GM11168 (cell line): ENCODE results near the gene SELENON.

Experiments used
- in situ Hi-C: fragments of 300-500 bp; cut with MboI; formaldehyde crosslinking; loops from one replicate; pipeline ENCODE4 v1.12.0; 2022; ENCODE audit warnings: low sequenced_read_pairs; ENCODE audit not compliant: unreplicated experiment

Gene SELENON

DNA sequence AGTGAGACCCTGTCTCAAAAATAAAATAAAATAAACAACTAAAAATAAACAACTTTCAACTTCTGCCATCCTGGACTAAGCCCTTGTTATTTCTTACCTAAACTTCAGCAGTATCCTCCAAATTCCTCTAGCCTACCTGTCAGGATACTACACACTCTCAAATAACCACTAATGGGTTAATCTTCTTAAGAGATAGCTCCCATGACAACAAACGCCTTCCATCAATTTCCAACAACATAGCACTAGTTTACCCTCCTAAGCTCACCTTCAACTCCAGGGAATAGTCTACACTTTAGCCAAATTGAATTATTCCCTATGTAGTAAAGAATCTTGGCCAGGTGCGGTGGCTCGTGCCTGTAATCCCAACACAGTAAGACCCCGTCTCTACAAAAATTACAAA lies 47.9 kb downstream of the SELENON start:
- in situ Hi-C loops = no loop called here

DNA sequence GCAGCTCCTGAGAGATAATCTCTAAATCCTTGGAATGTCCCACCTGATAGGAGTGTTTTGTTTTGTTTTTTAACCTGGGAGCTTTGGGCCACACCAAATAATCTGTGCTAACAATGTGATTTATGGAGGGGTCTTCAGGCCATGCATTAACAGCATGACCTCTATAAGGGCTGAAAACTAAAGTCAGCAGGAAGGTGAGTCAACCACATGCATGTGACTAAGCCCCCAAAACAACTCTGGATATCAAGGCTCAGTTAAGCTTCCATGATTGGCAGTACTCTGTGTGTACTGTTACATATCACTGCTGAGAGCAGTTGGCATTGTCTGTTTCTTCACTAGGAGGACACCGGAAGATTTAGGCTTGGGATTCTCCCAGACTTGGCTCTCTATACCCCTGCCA lies 48.5 kb downstream of the SELENON start:
- in situ Hi-C loops = no loop called here

DNA sequence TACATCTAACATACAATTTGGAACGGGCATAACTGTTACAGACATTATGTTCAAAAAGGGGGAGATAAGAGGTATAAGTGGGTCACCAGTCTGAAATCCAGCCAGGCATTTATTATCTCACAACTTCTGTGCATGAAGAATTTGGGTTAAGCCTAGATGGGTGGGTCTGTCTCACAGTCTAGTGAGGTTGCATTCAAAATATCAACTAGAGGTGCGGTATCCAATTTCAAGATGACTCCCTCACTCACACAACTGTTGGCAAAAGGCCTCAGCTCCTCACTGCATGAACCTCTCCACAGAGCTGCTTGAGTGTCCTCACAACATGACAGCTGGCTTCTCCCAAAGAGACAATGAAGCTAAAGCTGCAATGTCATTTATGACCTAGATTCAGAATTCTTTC lies 54.6 kb downstream of the SELENON start:
- in situ Hi-C loops = no loop called here

DNA sequence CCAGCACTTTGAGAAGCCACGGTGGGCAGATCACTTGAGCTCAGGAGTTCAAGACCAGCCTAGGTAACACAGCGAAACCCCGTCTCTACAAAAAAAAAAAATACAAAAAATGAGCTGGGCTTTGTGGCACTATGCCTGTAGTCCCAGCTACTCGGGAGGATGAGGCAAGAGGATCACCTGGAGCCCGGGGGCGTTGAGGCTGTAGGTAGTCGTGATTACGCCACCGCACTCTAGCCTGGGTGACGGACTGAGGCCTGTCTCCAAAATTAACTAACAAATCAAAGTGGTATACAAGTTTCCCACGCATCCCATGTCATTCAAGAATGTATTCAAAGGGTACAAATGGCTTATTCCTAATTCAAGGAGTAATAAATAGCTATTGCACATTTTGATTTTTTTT lies 56.9 kb downstream of the SELENON start:
- in situ Hi-C loops = no loop called here

DNA sequence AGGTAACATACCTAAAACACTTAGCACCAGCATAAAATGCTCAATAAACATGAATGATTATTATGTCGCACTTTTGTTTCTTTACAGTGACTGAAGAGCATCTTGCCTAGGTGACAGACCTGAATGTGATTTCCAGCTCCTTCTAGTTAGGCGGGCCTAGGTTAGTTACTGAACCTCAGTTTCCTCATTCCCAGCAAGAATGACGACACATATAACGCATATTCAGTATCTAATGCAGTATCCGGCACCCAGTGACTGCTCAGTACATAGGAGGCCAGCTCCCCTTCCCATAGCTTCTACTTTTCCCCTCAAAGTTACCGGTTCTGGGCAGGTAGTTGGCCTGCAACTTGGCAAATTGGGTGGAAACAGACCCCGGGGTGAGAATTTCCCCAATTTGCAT lies 58.5 kb downstream of the SELENON start:
- in situ Hi-C loops = no loop called here

DNA sequence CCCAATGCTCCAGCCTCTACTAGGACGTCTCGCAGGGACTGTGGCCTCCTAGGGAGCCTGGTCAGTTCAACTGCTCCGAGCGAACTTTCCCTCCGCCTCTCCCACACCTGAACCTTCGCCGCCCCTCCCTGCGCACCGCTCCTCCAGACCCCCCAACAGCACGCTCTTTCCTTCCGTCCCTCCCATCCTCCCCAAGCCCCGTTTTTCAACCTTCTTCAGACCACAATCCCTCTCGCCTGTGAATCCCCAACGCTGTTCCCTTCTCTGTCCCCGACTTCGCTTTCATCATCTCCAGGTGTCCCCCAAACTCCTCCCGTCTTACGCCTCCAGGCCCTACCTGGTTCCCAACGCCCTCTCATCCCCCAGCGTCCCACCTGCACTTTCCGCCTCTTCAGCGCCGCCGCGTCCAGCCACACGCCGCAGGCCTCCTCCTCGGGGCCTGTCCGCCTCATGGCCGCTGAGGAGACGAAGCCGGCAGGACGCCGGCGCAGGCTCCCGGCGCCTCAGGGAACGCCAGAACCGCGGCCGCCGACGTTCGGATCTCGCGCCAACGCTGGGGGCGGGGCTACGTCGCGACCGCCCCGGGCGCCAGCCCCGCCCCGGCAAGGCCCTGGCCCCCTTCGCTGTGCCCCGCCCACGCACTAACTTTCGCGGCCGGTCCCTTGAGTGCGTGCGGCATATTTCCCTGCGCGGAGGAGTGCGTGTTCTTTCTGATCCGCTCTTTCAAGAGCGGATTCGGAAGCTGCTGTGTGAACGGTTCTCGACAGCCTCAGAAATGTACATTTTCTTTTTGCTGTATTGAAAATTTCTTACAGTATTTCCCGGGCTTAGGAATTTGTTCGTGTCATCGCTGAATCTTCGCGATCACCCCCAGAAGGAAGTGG lies 59.2 kb downstream of the SELENON start, which contains the start of gene AUNIP:
Gene AUNIP (minus strand): TSS at position 552 of the 884 bp plus-strand sequence. CDS start 100 bp downstream, at position 452.
- in situ Hi-C loops = no loop called here

DNA sequence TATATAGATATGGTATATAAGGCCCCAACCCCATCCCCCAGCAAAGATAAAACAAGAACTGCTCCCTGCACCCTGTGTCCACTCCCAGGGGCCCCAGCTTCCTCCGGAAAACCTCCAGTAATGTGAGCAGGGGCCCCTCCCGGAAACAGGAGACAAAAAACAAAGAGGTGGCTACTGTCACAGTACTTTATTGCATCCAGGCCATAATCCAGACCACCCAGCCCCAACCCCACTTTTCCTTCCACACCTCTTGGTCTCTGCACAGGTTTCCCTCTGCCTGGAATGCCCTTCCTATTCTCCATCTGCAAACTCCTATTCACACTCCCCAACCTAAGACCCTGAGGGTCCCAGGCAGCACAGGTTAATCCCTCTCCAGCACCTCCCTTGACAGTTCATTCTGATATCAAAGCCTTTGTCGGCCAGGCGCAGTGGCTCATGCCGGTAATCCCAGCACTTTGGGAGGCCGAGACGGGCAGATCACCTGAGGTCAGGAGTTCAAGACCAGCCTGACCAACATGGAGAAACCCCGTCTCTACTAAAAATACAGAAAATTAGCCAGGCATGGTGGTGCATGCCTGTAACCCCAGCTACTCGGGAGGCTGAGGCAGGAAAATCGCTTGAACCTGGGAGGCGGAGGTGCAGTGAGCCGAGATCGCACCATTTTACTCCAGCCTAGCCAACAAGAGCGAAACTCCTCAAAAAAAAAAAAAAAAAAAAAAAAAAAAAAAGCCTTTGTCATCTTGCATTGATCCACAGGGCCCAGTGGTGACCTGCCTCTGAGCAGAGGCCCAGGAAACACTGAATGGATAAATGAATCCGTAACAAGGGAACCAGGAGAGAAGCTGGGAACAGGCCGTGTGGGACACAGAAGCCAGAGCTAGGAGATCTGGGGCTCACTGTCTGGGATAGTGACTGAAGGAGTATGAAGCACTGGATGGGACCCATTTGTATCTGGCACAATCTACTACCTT lies 61.6 kb downstream of the SELENON start:
- in situ Hi-C loops = no loop called here

DNA sequence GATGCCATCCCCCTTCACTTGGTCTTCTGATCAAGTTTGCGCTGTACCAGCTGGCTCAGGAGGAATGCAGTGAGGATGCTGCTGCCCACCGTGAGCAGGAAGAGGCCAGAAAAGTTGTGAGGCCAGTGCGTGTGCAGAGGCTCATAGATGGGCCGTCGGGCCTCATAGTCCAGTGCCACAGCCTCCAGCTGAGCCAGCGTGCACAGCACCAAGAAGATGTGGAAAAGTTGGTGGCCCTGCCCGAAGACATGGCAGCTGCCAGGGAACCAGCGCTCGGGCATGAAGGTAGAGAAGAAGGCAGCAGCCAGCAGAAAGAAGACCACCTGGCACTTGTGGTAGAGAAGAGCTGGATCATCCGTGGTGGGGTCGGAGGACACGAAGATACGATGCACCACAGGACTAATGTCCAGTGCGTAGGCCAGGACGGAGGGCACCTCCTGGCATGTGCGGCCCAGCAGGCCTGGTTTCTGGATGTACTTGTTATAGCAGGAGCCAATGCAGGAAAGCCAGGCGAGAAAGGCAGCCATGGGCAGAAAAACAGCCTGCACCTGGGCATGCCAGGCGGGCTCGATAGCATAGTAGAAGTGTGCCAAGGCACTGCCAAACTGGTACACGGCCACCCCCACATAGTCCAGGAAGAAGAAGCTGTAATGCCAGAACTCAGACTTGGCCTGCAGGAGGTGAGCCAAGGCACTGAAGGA lies 62.9 kb downstream of the SELENON start:
- in situ Hi-C loops = no loop called here

DNA sequence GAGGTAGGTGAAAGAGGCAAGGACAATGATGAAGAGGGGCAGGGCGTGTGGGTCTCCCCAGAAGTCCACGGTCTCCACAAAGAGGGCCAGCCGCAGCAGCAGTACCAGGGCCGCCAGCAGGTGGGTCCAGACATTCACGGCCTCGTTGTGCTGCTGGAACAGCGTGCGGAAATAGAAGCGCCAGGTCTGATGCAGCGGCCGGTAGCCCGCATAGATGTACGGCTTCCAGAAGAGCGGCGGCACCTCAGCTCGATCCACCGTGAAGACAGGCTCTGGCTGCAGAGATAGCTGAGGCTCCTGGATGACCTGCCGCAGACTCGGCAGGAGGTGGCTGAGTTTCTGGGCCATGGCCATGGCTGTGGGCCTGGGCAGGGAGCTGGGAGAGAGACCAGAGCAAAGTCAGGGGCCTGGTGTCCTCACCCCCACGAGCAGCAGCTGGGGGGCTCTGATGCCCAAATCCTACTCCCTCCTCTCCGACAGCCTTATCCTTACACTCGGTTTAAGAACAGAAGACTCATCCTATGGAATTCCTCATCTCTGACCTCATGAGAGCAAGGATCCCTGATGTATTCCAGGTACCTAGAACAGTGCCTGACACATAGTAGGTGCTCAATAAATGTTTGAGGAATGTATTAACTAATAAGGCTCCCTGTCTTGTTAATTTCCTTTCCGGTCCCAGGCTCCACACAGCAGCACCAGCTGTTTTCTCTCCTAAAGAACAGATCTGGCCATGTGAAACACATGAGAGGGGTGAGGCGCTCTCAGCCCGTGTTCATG lies 63.7 kb downstream of the SELENON start:
- in situ Hi-C loops = no loop called here

DNA sequence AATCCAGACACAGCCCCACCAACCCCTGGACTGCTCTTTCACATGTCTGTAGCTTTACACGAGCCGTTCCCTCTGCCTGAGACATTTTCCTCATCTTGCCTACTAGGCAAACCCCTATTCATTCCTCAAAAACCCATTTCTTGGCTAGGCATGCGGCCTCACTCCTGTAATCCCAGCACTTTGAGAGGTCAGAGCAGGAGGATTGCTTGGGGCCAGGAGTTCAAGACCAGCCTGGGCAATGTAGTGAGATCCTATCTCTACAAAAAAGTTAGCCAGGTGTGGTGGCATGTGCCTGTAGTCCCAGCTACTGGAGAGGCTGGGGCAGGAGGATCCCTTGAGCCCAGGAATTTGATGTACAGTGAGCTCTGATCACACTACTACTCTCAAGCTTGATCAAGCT lies 64.4 kb downstream of the SELENON start:
- in situ Hi-C loops = no loop called here

DNA sequence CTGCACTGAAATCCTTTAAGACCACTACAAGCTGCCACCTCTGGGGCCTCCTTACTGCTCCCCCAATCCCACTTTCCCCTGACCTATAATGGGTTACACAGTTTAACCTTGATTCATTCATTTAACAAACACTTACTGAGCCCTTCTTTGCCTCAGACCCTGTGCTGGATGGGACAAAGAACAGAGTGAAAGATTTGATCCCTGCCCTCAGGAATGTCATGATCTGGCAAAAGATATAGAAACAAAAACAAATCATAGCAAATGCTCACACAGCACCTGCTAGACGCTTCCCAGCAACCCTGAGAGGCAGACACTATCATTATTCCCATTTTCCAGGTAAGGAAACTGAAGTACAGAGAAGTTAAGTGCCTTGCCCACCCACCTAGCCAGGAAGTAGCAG lies 66.3 kb downstream of the SELENON start:
- in situ Hi-C loops = no loop called here

DNA sequence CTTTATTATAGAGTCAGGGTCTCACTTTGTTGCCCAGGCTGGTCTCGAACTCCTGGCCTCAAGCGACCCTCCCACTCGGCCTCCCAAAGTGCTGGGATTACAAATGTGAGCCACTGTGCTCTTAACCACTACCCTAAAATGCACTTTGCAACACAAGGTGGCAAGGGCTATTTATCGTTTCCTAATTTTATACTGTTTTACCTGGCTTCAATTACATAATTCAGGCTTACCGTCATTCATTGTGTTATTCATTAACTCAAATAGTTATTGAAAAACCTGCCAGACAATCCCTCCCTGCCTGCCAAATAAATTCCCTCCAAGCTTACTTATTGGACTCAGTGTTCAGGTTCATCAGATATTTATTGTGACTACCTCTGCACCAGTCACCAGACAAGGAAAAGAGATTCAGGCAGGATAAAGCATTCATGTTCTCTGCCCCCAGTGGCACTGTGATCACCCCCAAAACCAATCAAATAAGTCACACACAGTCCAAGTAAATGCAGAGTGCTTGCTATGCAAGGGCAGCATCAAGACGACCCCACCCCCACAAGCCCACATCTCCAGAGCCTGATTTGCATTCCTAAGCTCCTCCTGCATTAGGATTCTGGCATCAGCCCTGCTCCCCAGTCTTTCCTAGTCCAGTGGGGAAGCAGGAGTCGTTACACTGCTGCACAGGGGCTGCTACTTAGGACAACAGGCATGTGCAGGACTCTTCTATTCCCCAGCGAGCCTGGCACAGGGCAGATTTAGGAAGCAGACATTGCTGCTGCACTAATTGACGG lies 67.4 kb downstream of the SELENON start:
- in situ Hi-C loops = no loop called here
